ENCODE measurements around the gene ZNF280B.
"Not testable (repeated sequence)": the region's sequence is repeated elsewhere in the genome, so short reads cannot be mapped to it uniquely, and the experiment has no call there.

The ZNF280B gene

DNA sequence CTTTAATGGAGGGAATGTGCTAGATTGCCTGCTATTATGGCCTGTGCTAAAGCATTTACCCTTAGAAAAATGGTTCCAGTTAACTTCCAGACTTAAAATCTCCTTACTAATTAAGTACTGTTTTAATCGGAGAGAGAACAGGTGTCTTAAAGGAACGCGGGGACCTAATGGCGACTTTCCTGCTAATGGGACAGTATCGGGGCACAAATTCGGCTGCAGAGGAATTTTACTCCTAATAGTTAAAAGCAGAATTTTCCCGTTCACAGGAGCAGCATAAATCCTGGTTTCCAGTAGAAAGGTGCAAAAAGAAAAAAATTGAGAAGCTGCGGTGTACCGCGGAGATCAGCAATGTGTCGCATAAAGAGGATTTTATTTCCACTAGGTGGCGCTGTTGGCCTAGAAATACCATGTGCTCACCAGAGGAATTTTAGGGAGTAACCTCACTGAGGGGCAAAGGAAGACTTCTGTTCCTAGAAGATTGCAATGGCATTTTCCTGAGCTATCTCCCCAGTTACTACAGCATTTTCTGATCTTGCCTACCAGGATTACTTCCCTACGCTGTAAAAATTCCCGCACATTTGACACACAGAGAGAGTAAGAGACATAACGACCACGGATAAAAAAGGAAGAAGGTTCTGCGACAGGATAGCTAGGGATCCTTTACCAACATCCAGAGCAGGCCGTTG, 44.5 kb downstream of the ZNF280B start:
- DNase-seq (ENCODE audit: low read depth), result peak; percentile 21

DNA sequence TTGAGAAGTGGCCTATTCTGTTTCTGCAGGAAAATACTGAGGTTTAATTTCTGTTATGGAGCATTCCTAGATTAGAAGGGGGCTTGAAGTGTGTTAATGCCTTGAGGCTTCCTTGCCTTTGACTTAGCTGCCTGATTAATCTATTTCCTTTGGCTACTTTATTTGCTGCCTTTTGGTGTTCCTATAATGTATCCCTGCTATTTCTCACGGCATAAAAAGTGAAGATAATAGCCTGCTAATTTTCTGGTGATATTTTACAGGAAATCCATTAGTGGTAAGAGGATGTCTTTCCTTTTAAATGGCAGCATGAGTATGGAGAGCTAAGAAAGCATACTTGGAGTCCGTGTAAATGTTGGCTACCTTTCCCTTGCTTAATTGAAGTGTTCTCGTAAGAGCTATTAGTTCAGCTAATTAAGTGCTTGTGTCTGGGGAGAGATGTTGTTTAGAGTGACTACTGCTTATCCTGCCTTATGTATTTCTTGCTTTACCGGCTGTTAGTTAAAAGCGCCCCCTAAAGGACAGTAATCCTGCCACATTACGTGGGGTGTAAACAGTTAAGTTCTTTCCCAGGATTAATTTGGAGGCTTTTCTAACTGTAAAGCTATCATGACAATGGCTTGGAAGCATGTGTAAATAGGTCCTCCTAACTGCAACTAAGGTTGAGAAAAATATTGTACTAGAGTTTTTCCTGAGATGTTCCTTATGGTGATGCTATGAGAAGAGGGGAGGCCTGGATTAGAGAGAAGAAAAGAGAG, 45.6 kb downstream of the ZNF280B start:
- no peak for DNase-seq (ENCODE audit: low read depth)

GRCh38 chr22:22461583-22461982, 47.0 kb downstream of the ZNF280B start:
- no peak for DNase-seq (ENCODE audit: low read depth)

- DNase-seq (ENCODE audit: low read depth), result no peak
These were observed 47.4 kb downstream of the ZNF280B start for GRCh38 chr22:22461111-22461510.

DNA sequence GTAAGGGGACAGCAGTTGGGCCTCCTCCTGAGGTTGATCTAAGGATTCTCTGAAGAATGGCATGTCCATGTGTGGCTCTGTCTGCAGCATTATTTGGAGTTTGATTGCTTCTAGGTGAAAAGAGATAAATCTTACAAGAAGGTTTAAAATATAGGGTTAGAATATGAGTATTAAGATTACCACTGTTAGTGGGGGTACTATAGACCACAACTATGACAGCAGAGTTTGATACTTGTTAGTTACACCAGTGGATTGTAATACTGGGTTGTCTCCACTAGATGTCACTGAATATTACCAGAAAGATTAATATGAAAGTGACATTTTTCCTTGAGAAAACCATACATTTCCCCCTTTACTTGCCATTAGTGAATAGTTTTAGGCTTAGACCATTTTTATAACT, 47.9 kb downstream of the ZNF280B start:
- DNase-seq (ENCODE audit: low read depth), result no peak

DNA sequence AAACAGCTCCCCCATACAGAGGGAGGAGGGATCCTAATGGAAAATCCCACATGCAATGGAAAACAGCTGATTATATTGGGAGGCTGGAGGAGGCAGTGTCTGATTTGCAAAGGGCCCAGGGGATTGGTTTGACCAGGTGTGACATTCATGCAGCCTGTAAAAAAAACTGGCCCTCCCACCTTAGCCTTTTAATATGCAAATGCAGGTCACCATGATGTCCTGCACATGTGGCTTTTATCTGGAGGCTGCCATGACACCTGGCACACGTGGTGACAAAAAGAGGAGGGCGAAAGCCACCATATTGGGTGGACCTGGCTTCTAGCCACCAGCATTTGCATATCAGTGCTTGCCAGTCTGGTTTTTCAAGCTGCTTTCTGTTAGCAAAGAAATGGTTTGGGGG, 48.5 kb downstream of the ZNF280B start:
- no peak for DNase-seq (ENCODE audit: low read depth)

- no peak for DNase-seq (ENCODE audit: low read depth)
These were observed 49.5 kb downstream of the ZNF280B start for GRCh38 chr22:22458896-22459588.

DNA sequence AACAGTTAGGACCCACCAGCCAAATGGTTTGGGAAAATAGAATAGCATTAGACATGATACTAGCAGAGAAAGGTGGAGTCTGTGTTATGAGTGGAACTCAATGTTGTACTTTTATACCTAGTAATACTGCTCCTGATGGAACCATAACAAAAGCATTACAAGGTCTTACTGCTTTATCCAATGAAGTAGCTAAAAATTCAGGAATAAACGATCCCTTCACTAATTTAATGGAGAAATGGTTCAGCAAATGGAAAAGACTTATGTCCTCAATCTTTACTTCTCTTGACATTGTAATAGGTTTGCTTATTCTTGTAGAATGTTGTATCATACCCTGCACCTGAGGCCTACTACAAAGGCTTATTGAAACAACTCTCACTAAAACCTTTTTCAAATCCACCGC, 50.2 kb downstream of the ZNF280B start:
- DNase-seq (ENCODE audit: low read depth), result no peak

GRCh38 chr22:22454997-22455396, 53.5 kb downstream of the ZNF280B start:
- DNase-seq (ENCODE audit: low read depth), result no peak

DNA sequence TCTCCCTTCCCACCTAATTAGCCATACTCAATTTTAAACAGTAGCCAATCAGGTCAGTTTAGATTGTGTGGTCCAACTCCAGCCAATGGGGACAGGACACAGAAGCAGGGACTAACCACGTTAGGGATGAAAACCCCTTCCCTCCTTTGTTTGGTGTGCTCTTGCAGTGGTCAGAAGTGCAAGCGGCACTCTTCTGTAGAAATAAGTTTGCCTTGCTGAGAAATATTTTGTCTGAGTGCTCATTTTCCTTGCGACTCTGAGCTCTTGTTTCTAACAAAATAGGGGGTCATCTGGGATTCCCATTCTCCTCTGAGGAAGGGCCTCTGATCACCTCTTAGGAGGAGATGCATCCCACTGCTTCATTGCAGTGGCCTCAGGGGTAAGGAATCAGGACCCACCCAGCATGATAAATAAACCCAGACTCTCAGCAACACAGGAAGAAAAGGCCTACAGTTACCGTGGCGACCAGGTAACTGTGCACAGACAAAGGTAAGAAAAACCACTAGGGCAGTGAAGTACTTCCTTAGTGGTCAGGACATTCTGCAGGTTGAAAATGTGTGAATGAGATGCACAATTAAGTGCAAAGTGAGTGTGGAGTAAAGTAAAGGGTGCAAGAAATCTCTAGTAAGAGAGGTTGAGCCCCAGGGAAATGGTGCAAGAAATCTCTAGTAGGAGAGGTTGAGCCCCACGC, 55.4 kb downstream of the ZNF280B start:
- DNase-seq (ENCODE audit: low read depth), result no peak

DNA sequence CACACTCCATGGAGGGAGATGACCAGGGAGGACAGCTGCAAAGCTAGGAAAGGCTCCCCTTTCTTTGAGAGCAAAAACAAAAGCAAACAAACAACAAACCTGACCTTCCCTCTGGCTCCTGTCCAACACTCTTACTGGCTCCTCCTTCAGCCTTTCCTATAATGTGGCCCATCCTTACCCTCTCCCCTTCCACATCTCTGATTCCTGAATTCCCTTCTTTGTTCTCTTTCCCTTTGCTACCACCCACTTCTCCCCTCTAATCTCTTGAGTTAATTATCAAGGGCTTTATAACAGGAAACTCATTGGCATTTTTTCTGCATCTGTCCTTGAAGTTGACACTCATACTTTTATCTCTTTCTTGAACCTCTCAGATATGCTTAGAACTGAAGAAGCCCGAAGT, 56.3 kb downstream of the ZNF280B start:
- DNase-seq (ENCODE audit: low read depth), result no peak

DNA sequence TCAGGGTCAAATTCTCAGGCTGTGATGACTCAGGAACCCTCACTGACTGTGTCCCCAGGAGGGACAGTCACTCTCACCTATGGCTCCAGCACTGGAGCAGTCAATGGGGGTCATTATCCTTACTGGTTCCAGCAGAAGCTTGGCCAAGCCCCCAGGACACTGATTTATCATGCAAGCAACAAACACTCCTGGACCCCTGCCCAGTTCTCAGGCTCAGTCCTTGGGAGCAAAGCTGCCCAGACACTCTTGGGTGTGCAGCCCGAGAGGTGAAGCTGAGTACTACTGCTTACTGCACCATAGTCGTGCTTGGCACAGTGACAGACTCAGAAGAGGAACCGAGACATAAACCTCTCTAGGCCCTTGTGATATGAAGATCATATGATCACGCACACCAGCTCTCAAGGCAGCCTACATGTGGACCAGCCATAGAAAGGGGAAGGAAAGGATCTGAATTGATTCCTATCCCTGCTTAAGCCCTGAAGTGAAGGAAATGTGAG, 58.2 kb downstream of the ZNF280B start:
- DNase-seq (ENCODE audit: low read depth), result no peak

DNA sequence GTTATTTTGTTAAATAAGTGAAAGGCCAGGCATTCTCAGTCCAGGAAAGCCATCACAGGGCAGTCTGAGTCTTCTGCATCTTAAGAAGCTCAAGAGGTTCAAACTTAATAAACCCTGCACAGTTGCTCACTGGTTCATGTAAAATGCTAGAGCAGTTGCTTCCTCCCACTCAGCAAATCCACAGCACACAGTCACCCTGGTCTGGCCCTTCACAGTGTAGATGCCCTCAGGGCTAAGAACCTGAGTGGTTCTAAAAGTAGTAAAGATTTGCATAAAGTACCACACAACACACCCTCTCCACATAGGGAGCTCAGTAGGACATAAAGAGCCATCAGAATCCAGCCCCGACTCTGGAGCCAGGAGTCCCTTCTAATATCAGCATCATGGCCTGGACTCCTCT, 58.7 kb downstream of the ZNF280B start:
- DNase-seq (ENCODE audit: low read depth), result no peak

GRCh38 chr22:22446517-22446916, 62.0 kb downstream of the ZNF280B start:
- no peak for DNase-seq (ENCODE audit: low read depth)

DNA sequence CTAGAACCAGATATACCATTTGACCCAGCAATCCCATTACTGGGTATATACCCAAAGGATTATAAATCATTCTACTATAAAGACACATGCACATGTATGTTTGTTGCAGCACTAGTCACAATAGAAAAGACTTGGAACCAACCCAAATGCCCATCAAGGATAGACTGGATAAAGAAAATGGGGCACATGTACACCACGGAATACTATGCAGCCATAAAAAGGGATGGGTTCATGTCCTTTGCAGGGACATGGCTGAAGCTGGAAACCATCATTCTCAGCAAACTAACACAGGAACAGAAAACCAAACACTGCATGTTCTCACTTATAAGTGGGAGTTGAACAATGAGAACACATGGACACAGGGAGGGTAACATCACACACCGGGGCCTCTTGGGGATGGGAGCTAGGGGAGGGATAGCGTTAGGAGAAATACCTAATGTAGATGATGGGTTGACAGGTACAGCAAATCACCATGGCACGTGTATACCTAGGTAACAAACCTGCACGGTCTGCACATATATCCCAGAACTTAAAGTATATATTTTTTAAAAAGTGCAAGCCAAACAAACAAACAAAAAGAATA, 64.4 kb downstream of the ZNF280B start:
- DNase-seq (ENCODE audit: low read depth), result not testable (repeated sequence)

GRCh38 chr22:22442928-22443709, 65.4 kb downstream of the ZNF280B start:
- no peak for DNase-seq (ENCODE audit: low read depth)

GRCh38 chr22:22441626-22442025, 66.9 kb downstream of the ZNF280B start:
- not testable (repeated sequence) for DNase-seq (ENCODE audit: low read depth)

DNA sequence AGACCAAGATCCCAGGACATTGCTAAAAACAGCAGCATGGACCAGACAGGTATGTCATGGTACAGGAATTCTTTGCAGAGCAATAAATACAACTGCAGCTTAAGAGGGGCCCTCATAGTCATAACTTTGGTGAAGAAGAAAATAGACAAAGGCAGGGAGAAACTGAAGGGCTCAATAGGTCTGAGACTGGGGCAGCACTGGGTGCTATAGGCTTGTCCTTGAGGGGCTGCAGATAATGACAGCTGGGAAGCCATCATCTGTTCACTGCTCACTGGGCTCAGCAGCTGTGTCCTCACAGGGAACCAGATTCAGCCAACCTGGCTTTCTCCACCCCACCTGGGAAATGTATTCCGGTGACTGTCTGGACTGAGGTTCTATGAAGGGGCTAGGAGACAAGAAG, 68.4 kb downstream of the ZNF280B start:
- DNase-seq (ENCODE audit: low read depth), result no peak

Data from stimulated activated CD4-positive, alpha-beta T cell treated with anti-CD3 and anti-CD28 coated beads, Interleukin-2, amount 100 ng/mL, for 4 hours (primary cell).